Fibroblast of the aortic adventitia (primary cell): ENCODE results near the gene ZNF302. TPM values are rescaled to one million over a fixed set of nuclear protein-coding genes. Genes with fewer than 3 reads are reported as not detected.
A peak's percentile ranks its signal among the peaks of the same experiment; 100 is the strongest.

Experiments used
- DNase-seq: peaks from one replicate; pipeline ENCODE4 v3.0.0-alpha.2; 2010; ENCODE audit warnings: low read depth
- H3K4me3 ChIP-seq: 2 replicates; pipeline ENCODE4 v1.5.1; 2011; ENCODE audit warnings: low read depth, mild to moderate bottlenecking, control low read depth, low read length, moderate library complexity
- CTCF ChIP-seq: IDR thresholded peaks from 2 replicates; pipeline ENCODE4 v1.5.1; 2011; ENCODE audit warnings: mild to moderate bottlenecking, low read length, control low read depth, inconsistent platforms; ENCODE audit not compliant: insufficient read depth
- total RNA-seq: library from RNA; depleted of rRNA; stranded (reverse); fragments of >200 nt; gene quantifications from 2 replicates; pipeline ENCODE4 v1.2.3, GENCODE V29; 2012; ENCODE audit warnings: low replicate concordance

ZNF302 gene
- total RNA-seq, 1 donor, result 22.6 TPM

GRCh38 chr19:34649886-34650543 lies 27.5 kb upstream of the ZNF302 start:
- no peak for TF ChIP-seq CTCF
- H3K4me3 ChIP-seq, result no peak overlapping the region
- no peak for DNase-seq

- no peak for DNase-seq
- TF ChIP-seq CTCF, result no peak
- H3K4me3 ChIP-seq, result no peak overlapping the region
These were observed 25.7 kb upstream of the ZNF302 start for GRCh38 chr19:34651747-34652146.

- no peak for TF ChIP-seq CTCF
- no peak overlapping the region for H3K4me3 ChIP-seq
These were observed 22.7 kb upstream of the ZNF302 start for GRCh38 chr19:34654796-34655195.

GRCh38 chr19:34655651-34656050 lies 21.8 kb upstream of the ZNF302 start:
- DNase-seq, result no peak
- TF ChIP-seq CTCF, result no peak
- no peak overlapping the region for H3K4me3 ChIP-seq

More at GRCh38 chr19:34654796-34655195, 22.7 kb upstream of the ZNF302 start:
- no peak for DNase-seq

GRCh38 chr19:34661357-34661756 lies 16.1 kb upstream of the ZNF302 start:
- H3K4me3 ChIP-seq, result no peak overlapping the region
- DNase-seq, result peak; percentile 5

GRCh38 chr19:34662919-34663318 lies 14.6 kb upstream of the ZNF302 start:
- no peak for DNase-seq
- no peak overlapping the region for H3K4me3 ChIP-seq

More at GRCh38 chr19:34661357-34661756, 16.1 kb upstream of the ZNF302 start:
- TF ChIP-seq CTCF, result no peak

More at GRCh38 chr19:34662919-34663318, 14.6 kb upstream of the ZNF302 start:
- no peak for TF ChIP-seq CTCF
